Measurements from ENCODE around the gene MYH14. TPM values are rescaled to one million over a fixed set of nuclear protein-coding genes. Genes with fewer than 3 reads are reported as not detected.
A peak's percentile ranks its signal among the peaks of the same experiment; 100 is the strongest.
"Not testable (repeated sequence)": the region's sequence is repeated elsewhere in the genome, so short reads cannot be mapped to it uniquely, and the experiment has no call there.

The MYH14 gene
- total RNA-seq, 1 experiment from 2014 or later: not detected

DNA sequence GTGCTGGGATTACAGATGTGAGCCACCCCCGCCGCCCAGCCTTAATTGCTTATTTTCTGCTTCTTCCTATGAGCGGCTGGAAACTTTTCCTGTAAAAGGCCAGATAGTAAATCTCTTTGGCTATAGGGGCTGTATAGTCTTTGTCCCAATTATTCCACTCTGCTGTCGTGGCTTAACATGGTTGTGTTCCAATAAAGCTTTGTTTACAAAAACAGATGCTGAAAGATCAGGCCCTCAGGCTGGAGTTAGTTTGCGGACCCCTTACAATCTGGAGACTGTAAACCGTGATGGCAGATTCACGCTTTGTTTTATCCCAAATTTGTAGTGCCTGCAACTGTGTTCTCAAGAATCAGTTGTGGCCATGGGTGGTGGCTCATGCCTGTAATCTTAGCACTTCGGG lies 115.0 kb downstream of the MYH14 start:
- DNase-seq (ENCODE audit: low read depth): no peak

DNA sequence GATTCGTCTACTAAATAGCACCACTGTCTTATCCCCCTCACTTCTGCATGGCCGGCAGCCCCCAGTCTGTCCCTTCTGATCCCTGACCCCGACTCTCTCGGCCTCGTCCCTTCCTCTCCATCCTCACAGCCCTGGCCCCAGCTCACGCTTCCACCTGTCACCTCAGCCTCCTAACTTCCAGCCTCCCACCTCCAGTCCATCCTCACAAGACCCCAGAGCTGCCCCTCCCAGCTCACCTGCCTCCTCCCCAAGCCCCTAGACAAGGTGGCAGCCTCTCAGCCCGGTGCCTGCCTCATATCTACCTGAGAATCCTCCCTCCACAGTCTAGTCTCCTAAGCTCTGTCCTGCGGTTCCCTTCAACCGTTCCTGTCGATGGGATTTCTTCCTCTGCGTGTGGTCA lies 115.7 kb downstream of the MYH14 start:
- DNase-seq (ENCODE audit: low read depth): no peak

- no peak for DNase-seq (ENCODE audit: low read depth)
These were observed 116.6 kb downstream of the MYH14 start for GRCh38 chr19:50320051-50320450.

- DNase-seq (ENCODE audit: low read depth): no peak
These were observed 117.2 kb downstream of the MYH14 start for GRCh38 chr19:50320596-50320995.

GRCh38 chr19:50321831-50322230 lies 118.4 kb downstream of the MYH14 start:
- no peak for DNase-seq (ENCODE audit: low read depth)

DNA sequence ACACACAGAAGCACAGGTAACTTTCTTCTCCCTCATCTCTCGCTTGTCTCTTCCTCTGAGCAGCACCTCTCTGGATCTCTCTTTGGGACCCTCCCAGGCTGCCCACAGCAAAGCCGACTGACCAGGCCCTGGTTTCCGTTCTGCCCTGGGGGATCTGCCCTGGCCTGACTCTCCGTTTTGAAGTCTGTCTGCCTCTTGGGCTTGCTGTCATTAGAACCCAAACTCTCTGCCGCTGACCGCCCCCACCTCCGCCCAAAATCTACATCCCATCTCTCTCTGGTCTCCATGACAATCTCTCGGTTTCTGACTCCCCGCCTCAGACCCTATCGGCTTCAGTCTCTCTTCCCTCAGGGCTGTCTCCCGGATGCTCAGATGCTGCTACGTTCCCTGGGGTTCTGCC lies 118.8 kb downstream of the MYH14 start:
- DNase-seq (ENCODE audit: low read depth): no peak

DNA sequence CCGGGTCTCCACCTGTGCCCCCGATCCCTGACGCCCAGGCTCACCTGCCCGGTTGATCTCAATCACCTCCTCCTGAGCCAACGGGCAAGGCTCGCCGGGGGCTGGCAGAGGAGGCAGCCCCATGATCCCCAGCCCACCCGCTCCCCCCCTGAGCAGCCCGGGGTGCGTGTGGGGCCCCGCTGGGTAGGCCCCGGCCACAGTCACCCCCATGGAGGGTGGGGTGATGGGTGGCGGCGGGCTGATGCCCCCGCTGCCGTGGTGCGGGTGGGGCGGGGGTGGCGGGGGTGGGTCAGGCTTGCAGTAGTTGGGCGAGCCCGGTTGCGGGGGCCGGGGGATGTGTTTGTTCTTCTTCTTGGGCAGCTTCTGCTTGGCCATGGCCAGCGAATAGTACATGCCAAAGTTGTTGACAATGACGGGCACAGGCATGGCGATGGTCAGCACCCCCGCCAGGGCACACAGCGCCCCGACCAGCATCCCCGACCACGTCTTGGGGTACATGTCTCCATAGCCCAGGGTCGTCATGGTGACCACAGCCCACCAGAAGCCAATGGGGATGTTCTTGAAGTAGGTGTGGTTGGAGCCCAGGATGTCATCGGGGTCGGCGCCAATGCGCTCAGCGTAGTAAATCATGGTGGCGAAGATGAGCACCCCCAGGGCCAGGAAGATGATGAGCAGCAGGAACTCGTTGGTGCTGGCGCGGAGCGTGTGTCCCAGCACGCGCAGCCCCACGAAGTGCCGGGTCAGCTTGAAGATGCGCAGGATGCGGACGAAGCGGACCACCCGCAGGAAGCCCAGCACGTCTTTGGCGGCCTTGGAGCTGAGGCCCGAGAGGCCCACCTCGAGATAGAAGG lies 119.7 kb downstream of the MYH14 start:
- DNase-seq (ENCODE audit: low read depth): no peak

GRCh38 chr19:50323782-50324133 lies 120.3 kb downstream of the MYH14 start:
- no peak for DNase-seq (ENCODE audit: low read depth)

DNA sequence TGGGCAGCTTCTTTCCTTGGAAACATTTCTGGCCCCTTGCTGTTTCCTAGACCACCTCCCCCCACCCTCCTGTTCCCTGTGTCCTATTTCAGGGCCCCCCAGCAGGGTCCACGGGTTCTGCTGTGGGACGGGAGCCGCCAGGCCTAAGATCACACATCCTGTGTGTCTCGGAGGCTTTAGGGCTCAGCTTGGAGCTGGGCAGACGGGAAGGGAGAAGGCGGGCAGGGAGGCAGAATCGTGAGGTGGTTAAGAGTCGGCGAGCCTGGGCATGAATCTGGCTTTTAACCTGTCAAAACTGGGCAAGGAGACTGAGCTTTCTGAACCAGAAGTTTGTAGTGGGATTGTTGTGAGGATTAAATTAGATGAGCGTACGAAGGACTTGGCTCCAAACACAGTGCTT lies 120.9 kb downstream of the MYH14 start:
- DNase-seq (ENCODE audit: low read depth): no peak

GRCh38 chr19:50325310-50326100 lies 122.1 kb downstream of the MYH14 start:
- peak; percentile 15 for DNase-seq (ENCODE audit: low read depth)

GRCh38 chr19:50326101-50326664 lies 122.8 kb downstream of the MYH14 start:
- DNase-seq (ENCODE audit: low read depth): no peak

DNA sequence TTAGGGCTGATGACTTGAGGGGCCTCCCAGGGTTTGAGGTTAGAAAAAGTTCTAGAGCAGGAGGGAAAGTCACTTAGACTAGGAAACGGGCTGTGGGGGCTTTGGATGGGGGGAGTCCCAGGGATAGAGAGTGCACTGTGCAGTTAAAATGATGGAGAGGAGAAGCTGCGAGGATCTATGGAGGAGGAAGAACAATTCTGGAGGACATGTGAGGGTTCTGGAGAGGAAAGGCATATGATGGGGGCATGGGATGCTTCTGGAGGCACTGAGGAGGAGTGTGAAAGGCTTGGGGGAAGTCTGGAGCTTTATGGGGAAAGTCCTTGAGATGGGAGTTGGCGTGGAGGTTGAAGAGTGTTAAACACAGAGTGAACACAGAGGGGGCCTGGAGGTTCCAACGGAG lies 123.6 kb downstream of the MYH14 start:
- DNase-seq (ENCODE audit: low read depth): no peak

GRCh38 chr19:50327461-50328223 lies 124.2 kb downstream of the MYH14 start:
- no peak for DNase-seq (ENCODE audit: low read depth)

GRCh38 chr19:50328224-50328872 lies 124.9 kb downstream of the MYH14 start:
- DNase-seq (ENCODE audit: low read depth): no peak

DNA sequence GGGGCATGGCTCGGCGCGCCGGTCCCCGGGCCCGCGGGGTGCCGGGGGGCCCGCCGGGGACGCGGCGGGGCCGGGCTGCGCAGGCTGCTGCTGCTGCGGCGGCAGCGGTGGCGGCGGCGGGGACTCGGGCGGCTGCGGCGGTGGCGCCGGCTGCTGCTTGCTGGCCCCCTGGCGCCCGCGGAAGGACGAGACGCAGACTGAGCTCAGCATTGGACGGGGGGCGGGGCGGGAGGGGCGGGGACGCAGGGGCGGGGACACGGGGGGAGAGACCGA lies 125.4 kb downstream of the MYH14 start:
- DNase-seq (ENCODE audit: low read depth): no peak

- DNase-seq (ENCODE audit: low read depth): peak; percentile 83
These were observed 125.9 kb downstream of the MYH14 start, which contains the start of gene KCNC3 for GRCh38 chr19:50329146-50329925. Gene KCNC3 (minus strand): TSS chr19:50329377. CDS start chr19:50329082, 295 bp downstream.

- DNase-seq (ENCODE audit: low read depth): not testable (repeated sequence)
These were observed 126.5 kb downstream of the MYH14 start for GRCh38 chr19:50329926-50330294.

DNA sequence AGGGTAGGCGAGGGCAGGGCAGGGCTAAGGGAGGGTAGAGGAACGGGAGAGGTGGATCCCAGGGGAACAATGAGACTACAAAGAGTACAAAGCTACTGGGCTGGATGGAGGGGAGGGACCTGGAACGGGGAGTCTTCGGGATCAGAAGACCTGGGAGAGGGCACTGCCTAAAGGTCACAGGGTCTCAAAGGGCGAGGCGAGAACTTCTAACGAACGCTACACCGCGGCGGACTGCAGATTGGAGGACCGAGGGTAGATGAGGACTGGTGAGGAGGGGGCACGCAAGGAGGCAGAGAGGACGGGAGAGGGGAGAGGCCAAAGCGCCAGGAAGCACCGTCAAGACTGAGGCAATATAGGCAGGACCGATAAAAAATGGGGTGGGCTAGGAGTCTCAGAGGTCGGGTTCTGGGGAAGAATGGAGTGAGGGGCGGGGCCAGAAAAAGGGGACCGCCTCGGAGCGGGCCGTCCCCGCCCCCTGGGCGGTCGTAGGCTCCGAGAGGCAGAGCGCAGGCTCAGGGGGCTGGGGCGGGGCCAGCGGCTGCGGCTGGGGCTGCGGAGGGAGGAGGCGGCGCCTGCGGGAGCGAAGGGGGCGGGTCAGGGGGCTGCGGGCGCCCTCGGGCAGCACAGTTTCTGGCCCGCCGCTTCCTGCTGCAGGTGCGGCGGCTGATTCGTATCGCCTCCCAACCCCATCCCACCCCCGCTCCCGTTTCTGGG lies 127.1 kb downstream of the MYH14 start:
- peak; percentile 59 for DNase-seq (ENCODE audit: low read depth)

DNA sequence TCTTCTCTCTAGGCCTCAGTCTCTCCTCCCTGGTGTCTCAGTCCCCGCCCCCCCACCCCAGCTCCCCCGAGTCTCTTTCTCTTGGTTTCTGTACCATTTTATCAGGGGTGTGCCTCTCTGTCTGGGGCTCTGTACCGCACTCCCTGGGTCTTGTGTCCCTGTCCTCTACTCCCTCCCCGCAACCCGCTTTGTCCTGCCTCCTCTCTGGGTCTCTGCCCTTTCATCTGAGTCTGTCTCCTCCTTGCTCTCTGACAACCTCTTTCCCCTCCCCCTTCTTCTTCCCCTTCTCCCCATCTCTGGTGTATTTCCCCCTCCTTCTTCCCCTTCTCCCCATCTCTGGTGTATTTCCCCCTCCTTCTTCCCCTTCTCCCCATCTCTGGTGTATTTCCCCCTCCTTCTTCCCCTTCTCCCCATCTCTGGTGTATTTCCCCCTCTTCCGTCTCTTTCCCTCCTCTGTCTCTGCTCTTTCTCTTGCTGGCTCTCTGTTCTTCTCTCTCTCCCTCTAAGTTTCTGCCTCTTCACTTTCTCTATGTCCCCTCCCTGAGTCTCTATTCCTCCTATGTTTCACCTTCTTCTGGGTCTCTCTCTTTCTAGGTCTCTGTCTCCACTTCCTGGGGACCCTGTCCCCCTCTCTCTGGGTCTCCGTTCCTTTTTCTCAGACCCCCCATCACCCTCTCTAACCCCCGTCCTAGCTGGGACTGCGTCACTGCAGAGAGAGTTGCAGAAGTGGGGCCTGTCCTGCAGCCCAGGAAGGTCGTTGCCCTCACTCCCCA lies 128.0 kb downstream of the MYH14 start:
- DNase-seq (ENCODE audit: low read depth): no peak

GRCh38 chr19:50331994-50332243 lies 128.5 kb downstream of the MYH14 start:
- no peak for DNase-seq (ENCODE audit: low read depth)
